ENCODE data around the gene PRKRA. TPM values are rescaled to one million over a fixed set of nuclear protein-coding genes. Genes with fewer than 3 reads are reported as not detected.

PRKRA gene
- total RNA-seq (66.0 and 71.9 TPM in 2 replicates), polyA plus RNA-seq (27.0 and 37.8 TPM in 2 replicates), polyA minus RNA-seq (97.6 and 145 TPM in 2 replicates)
- 57.8 TPM for total RNA-seq (2013)

DNA sequence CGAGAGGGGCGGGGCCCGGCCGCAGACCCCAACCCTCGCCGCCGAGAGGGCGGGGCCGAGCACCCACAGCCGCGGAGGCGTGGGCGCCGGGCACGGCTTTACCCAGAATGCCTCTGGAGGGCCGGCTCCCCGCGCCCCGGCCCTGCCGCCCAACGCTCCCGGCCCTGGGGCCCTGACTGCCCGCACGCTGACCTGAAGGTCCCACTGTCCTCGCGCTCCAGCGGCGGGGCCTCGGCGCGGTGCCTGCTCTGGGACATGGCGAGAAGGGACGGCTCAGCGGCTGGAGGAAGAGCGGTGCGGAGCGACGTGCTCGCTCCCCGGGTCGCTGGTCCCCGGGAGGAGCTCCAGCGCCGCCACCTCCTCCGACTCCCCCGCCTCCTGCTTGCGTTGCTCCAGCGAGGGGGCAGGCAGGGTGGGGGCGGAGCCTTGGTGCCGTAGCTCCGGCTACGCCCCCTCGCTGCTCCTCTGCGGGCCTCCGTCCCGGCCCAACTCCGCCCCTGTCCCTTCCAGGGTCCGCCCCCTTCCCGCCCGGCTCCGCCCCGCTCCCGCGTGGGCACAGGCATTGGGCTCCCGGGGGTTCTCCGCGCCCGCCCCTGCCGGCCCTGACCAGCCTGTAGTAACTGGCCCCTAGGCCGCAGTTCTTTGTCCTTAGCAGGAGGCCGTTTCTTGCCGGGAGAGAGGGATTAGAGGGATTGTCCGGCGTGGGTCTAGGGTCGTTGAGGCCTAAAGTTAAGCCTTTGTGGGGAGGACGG is at the start of gene PRKRA, which contains the start of gene PJVK:
Gene PRKRA, minus strand, starts transcription at position 402 of the 752 bp plus-strand sequence. Its CDS starts 145 bp downstream, at position 257.
Gene PJVK, plus strand, starts transcription at position 605 of the 752 bp plus-strand sequence. CDS start 2,032 bp downstream, outside the sequence.
- intact Hi-C loops (cut with micrococcal nuclease): loop anchor here (1.0 to 10.0 kb wide), 7 partner anchors 27 to 1238 kb away; partner anchors contain the start of genes FKBP7, HNRNPA3, RBM45 and SESTD1

More for the DNA sequence above, at the start of gene PRKRA, which contains the start of gene PJVK:
- H2AFZ ChIP-seq (ENCODE audit: insufficient read depth, low read depth, low read length, poor library complexity, severe bottlenecking): peak within 1 kb of the TSS; percentile 90
- TF ChIP-seq EZH2 (IDR thresholded peaks at IDR 0.05; ENCODE audit: borderline replicate concordance, insufficient read depth, low read depth, low read length, poor library complexity, severe bottlenecking): no peak
- TF ChIP-seq, protein P1, sequence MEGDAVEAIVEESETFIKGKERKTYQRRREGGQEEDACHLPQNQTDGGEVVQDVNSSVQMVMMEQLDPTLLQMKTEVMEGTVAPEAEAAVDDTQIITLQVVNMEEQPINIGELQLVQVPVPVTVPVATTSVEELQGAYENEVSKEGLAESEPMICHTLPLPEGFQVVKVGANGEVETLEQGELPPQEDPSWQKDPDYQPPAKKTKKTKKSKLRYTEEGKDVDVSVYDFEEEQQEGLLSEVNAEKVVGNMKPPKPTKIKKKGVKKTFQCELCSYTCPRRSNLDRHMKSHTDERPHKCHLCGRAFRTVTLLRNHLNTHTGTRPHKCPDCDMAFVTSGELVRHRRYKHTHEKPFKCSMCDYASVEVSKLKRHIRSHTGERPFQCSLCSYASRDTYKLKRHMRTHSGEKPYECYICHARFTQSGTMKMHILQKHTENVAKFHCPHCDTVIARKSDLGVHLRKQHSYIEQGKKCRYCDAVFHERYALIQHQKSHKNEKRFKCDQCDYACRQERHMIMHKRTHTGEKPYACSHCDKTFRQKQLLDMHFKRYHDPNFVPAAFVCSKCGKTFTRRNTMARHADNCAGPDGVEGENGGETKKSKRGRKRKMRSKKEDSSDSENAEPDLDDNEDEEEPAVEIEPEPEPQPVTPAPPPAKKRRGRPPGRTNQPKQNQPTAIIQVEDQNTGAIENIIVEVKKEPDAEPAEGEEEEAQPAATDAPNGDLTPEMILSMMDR (IDR thresholded peaks at IDR 0.05): no peak
- peaks cover 29% of the 10 kb centered on the region for H3K4me1 Mint-ChIP-seq
- no peaks in the 10 kb centered on the region for H3K27me3 Mint-ChIP-seq
- no peaks in the 10 kb centered on the region for H3K9me3 ChIP-seq (ENCODE audit: control extremely low read depth in 1 of 3, control insufficient read depth in 2 of 3, insufficient read depth in 1 of 3, low read length in 2 of 3)
- DNase-seq (peak; percentile 97), ATAC-seq (ENCODE audit: low read depth) (peak; percentile 92)
- peak within 1 kb of the TSS; percentile 72 to 97 (median 92) for H3K4me3 ChIP-seq (ENCODE audit: control extremely low read depth in 1 of 5, extremely low read depth in 1 of 5, insufficient read depth in 1 of 5, low read depth in 2 of 5, low read length in 4 of 5)
- peak within 1 kb of the TSS; percentile 92 for H3K27ac Mint-ChIP-seq
- ChIA-PET POLR2A (interaction anchor here (0.6 to 1.2 kb wide), 7 partner anchors 11 to 79 kb away, joined by 3 to 9 read pairs (median 4); partner anchors contain the start of gene PLEKHA3), CTCF (interaction anchor here (1.2 to 5.5 kb wide), 2 partner anchors 37 to 249 kb away, joined by 3 to 34 read pairs; no protein-coding TSS in a partner anchor)
- under 1% methylated on average over 74 of the region's 76 CpGs for WGBS (ENCODE audit: insufficient coverage)
- peaks cover 7 to 16% of the 10 kb centered on the region in 2 donors for H3K4me1 ChIP-seq (ENCODE audit: control insufficient read depth in 2 of 2, insufficient read depth in 2 of 2, low read length in 2 of 2)
- peak within 1 kb of the TSS; percentile 83 to 94 for H3K27ac ChIP-seq (ENCODE audit: low read length in 2 of 2)
- no peaks in the 10 kb centered on the region for H3K27me3 ChIP-seq (replicated peaks in 1 of 4; ENCODE audit: control extremely low read depth in 1 of 4, control insufficient read depth in 3 of 4, insufficient read depth in 4 of 4, low read length in 3 of 4)
- peaks cover 18% of the 10 kb centered on the region for H3K79me2 ChIP-seq (ENCODE audit: control insufficient read depth, insufficient read depth, low read length)
- peak within 1 kb of the TSS; percentile 91 for H3K9ac ChIP-seq (ENCODE audit: low read length)
- H4K20me1 ChIP-seq (ENCODE audit: control insufficient read depth, insufficient read depth, low read length, poor library complexity, severe bottlenecking): peaks cover 27% of the 10 kb centered on the region
- peak within 1 kb of the TSS; percentile 94 for H3K4me3 Mint-ChIP-seq
- H3K4me2 ChIP-seq (replicated peaks; ENCODE audit: low read depth, low read length, poor library complexity, severe bottlenecking): peak within 1 kb of the TSS; percentile 97
- H3K36me3 ChIP-seq (replicated peaks in 1 of 2; ENCODE audit: control extremely low read depth in 1 of 2, control insufficient read depth in 1 of 2, extremely low read depth in 1 of 2, insufficient read depth in 2 of 2, low read length in 1 of 2): peaks cover 2 to 7% of the 10 kb centered on the region in 2 experiments
- H3K9me3 Mint-ChIP-seq (ENCODE audit: insufficient read depth): no peaks in the 10 kb centered on the region

Data from B cell (primary cell).